Fibroblast of skin of left biceps (primary cell): ENCODE data around the gene FSTL5.

ENCODE experiments used
- DNase-seq, 2 experiments: peaks; one replicate each; pipeline ENCODE4 v3.0.0-alpha.2; 2013; ENCODE audit warnings: low read depth in 2 of 2

FSTL5 gene

DNA sequence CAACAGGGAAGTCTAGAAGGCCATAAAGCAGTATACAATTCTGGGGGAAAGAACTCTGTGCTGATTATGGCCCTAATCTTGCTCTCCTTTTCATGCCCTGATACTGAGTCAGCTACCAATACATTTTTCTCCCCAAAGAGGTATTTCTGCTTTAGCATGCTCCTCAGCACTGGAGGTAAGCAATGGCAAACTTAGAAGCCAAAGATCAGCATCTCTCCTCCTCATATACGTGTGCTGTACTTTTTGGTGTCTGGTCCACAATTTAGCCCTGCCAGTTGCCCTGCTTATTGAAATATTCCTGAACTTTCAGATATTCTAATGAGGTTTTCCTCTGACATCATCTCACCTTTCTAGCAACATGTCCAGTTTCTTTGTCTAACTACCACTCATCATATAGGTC, 226.2 kb downstream of the FSTL5 start:
- no peak for DNase-seq

DNA sequence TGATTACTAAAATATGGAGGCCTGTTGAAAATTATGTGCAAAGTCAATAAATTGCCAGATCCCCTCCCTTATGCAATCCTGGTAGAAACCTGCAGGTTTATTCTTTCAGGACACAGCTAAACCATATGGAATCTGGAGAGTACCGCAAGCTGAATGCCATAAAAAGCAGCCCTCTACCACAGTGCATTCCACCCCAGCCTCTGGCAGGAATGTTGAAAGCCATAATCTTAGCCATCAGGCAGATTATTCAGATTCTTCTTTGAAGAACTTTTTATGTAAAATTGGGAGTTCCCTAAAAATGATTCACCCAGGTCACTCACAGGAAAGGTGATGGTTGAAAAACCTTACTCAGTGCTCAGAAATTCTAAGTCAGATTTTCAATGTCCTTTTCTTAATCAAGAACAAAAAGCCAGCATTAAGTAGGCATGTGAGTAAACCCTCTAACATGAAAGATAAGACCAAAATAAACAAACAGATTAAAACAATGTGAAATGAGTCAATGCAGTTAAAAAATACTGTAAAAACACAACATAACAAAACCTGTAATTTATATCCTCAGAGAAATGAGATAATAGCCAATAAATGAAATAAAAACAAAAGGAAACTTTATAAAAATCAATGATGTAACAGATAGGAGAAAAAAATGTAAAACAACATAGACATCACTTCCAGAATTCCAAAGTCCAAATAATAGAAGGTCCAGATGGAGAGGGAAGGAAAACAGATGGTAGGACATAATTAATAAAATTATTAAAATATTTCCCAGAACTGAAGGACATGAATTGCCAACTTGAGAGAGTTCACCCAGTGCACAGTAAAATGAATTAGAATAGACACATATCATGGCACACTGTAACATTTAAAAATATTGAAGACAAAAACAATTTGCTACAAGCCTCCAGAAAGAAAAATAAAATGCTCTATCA, 226.9 kb downstream of the FSTL5 start:
- peak; percentile 88 for DNase-seq

DNA sequence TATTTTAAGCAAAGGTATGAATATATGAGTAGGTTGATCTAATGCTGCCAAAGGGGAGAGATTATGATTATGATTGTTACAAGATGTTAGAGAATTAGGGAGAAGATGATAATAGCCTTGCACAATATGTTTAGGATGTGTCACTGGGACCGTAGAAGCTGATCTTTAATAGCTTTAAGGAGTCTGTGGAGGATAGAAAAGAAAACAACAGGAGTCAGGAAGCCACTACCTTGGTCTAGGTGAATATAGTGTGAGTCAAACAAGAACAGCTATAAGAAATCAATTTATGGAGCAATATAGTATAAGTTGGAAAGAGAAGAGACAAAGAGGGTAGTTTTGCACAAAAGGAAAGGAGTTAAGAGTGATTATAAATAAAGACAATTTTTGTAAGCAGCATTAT, 232.7 kb downstream of the FSTL5 start:
- no peak for DNase-seq

DNA sequence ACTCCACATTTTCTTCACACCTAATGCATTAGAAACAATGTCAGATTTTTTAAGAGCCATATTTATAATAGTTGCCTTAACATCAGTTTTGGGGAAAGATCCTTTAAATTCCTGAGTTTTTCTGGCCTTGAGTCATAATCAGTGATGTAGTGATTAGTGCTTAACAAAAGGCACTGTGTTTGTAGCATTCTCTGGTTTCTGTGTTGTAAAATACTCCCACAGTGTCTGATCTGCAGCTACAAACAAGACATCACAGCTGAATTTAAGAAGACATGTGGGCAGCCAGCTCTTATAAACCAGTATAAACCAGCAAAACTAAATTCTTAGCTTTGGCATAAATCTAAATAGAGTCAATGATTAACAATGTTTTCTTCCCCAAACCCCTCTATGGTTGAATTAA, 233.8 kb downstream of the FSTL5 start:
- DNase-seq = no peak

DNA sequence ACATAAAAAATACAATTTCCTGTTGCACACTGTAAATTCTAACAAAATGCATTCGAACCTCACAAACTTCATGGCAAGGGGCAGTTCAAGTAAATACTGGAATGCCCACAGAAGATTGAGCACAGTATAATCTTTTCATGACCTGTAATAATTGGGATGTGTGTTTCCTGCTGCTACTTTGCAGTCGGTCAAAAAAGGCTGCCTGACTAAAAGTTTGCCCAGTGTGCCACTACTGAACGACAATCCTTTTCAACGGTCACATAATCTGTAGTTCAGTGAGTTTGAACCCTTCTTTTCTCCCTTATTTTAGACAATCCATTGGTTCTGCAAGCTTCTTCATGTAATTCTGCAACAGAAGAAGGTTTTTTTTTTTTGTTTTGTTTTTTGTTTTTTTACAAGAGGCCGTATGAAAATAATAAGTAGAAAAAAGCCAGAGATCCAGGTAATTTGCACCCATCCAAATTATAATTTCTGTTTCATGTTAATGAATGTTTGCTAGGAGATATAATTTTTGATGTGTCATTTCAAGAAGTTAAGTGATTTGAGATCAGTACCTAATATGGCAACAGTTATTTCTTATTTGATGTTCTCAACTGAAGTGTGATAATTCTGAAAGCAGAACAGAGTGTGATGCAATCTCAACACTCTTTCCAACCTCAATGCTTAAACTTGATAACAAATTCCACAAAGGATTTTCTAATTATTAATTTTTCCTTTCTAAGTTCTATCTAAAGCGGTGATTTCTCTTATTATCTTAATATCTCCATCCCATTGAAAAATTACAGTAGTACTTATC, 237.6 kb downstream of the FSTL5 start:
- no peak for DNase-seq

DNA sequence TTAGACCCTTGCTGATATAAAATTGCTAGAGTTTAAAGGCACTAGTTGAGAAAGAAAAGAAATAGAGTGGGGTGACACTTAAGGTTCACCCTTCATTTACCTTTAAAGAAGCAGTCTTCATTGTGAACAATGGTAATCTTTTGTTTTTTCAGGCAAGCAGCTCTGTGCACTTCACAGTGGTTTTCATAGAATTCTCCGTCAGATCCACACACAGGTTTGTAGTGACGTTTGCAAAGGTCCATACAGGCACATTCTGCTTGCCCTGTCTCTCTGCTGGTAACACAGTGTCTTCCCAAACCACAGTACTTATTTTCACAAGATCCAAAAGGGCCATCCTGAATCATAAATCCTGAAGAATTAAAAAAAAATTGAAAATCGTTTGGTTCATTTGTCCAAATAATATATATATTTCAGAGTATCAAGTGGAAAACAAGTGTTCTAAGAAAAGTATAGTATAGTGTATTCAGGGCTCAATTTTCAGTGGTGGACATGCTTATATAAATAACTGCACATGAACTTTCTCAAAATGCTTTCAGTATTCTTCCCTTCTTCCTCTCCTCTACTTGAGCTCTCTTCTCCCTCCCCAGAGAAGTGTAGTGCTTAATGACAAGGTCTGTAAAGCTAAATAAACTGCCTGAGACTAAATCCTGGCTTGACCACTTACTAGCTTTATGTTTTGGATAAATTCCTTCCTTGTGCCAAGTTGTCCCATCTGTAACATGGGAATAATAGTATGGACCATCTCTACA, 243.3 kb downstream of the FSTL5 start:
- no peak for DNase-seq

DNA sequence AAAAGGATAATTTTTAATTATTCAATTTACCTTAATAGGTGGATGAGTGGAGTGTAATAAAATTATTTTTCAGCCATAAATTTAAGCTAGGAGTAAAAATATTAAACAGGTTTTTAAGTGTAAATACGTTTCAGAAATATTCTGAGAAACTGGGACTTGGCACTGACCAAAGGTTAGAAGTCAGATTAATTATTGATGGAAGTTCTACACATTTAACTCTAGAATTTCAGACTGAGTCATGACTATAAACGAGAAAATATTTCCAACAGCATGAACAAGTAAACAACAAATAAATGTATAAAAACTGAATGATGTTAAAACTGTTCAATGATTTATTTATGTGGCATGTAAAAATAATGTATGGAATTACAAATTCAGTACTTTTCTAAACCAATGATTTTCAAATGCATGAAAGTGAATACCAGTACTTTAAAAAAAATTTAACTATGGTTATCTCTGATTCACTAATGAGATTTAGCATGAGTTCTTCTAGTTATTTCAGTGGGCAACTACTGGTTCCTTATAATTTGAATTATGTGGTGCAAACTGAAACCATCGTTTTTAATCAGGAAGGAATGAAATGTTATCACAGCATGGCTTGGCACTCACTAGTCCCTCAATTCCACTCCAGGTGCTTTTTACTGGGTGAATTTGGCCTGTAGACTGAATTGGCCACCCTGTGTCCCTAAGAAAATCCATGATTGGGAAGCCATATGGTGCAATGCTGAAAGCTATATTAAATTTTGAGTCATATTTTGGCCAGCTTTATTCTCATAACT, 244.2 kb downstream of the FSTL5 start:
- no peak for DNase-seq

DNA sequence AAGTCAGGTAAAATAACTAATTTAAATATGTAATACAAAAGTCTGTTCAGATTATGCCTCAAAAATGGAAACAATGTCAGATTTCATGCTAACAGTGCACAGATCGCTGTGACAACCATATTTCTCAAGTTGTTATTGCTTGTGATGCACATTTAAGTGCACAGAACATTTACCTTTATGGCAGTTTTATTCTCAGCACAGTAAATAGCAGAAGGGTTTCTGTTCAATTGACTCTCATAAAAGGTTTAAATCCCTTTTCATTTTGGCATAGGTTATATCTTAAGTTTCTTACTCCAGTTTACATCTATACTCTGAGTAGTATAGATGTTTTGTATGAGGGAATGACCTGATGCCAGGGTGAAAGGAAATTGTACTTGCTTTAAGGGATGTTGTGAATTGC, 247.8 kb downstream of the FSTL5 start:
- DNase-seq = no peak

DNA sequence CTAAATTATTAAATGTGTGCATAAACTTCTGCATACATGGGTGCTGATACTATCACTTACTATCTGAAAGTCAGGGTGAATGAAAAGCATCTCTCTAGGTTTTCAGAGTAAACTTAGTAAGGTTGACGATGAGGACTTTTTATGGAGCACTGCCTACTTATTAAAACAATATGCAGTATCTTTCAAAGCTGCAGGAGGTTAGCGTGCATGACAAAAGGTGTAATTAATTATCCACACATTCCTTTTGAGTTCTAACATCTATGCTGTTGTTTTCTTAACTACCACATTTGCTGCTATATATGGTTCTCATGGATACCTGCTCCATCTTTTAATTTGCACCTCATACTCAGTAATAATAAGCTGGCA, 256.2 kb downstream of the FSTL5 start:
- DNase-seq = peak in 1 of 2 experiments; percentile 24

DNA sequence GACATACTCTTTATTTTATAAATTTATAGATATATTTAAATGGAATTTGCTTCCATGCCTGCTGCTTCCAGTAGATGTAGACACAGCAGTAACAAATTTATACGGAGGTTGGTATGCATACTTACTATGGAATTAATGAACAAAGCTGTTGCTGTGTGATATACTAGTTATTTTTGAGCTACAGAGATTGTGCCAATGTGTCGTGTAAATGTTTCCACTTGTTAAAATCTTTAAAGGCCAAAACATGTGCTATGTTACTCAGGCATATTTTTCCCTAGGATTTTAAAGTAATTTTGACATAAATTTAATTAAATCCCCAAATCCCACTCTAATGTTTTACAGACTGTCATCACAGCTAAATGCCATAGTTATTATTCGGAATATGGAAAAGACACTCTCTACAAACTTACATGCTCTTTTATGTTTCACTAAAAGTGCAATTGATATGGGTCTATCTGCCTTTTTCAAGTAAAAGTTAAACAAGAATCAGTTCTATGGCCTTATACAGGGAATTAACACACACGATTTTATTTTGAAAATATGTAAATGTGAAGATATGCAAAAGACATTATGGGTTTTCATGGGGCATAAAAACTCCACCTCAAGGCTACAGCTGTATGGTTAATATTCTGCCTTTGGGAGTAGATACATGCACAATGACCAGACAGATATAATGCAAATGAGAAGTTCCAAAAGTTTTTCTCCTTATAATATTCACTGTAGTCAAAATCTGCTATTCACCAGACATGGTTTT, 256.8 kb downstream of the FSTL5 start:
- no peak for DNase-seq

DNA sequence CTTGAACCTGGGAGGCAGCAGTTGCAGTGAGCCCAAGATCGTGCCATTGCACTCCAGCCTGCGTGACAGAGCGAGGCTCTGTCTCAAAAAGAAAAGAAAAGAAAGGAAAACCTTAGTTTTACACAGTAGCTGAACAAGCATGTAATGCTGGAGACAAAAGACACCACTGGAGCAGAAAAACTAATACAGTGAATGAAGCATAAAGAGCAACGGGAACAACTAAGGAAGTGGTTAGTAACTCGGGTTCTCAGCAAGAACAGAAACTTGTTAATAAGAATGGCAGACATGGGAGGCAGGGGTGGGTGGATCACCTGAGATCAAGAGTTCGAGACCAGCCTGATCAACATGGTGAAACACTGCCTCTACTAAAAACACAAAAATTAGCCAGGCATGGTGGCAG, 263.7 kb downstream of the FSTL5 start:
- DNase-seq = no peak

DNA sequence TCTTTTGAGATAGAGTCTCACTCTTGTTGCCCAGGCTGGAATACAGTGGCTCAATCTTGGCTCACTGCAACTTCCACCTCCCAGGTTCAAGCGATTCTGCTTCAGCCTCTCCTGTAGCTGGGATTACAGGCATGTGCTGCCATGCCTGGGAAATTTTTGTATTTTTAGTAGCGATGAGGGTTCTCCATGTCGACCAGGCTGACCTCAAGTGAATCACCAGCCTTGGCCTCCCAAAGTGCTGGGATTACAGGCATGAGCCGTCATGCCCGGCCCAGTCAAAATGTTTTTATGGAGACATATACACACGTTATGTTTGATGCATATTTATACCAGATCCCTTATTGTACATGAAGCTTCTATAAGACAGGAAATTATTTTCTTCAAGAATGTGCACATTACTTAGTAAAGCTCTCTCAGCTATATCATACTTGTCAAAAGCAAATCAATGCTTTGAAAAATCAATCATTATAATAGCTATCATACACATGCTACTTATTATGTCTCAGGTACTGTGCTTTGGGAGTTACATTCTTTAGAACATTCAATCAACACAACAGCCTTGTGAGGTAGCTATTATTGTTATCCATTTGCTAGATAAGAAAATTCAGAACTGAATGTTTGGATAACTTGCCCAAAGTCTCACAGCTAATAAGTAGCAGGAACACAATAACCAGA, 269.2 kb downstream of the FSTL5 start:
- no peak for DNase-seq

DNA sequence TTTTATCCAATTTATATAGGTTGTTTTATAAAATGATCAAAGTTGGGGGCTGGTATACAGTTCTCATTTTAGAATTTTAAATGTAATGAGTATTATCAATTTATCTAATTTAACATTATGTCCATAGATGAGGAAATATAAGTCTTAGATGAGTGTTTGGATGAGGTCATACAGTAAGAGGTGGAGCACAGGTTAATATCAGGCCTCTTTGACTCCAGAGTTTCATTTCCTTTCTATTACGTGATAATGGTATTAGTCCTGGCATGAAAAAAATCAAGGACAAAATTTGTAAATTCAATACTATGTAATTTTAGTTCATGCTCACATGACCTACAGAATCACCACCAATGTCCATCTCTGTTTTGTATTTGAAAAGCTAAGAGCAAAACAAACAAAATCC, 269.8 kb downstream of the FSTL5 start:
- DNase-seq = no peak

DNA sequence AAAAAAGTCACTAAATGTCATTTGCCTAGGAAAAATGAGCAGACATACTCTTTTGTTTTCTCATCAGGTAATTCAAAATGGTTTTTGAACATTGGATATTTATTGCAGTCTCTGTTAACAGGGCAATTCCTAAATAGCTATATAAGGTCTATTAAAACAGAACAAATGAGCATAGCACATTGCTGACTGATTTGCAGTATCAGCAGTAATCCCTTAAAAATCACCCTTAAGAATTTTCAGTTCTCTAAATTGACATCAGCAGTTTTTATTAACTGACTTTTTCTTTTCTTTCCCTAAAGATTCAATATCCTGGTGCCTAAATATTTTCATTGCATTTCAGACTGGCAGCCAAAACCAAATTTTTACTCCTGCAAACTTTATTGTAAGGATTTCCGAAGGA, 270.2 kb downstream of the FSTL5 start:
- DNase-seq = no peak

DNA sequence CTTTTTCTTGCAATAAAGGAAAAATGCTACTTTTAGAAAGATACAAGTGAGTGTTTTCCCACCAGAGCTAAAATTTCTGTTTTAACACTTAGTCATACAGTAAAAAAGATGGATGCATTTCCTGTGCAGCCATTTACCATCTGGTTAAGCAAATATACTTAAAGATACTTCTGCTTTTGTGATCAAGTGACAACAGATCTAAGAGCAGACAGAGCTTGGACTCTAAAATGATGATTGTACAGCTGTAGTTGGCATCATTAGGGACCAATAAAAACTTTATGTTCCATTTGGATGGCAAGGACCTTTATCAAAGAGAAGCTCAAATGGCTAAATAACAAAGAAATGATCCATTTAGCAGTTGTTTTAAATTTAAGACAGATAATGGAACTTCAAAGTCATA, 270.8 kb downstream of the FSTL5 start:
- no peak for DNase-seq

DNA sequence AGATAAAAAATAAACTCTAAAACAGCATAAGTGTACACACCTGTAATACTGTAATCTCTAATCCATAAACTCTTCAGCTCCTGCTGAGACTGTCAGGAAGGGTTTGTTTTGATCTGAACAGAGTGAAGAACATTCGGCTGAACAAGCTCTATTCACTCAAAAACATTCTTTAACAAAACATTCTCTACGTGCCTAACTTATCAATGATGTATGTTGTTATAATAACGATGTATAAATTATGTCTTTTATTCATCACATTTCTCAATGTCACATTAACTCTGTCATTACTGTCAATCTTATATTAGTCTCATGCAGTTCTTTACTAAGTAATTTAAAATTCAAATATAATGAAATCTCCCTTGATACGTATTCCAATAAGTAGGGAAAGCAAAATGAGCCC, 280.6 kb downstream of the FSTL5 start:
- DNase-seq = no peak

DNA sequence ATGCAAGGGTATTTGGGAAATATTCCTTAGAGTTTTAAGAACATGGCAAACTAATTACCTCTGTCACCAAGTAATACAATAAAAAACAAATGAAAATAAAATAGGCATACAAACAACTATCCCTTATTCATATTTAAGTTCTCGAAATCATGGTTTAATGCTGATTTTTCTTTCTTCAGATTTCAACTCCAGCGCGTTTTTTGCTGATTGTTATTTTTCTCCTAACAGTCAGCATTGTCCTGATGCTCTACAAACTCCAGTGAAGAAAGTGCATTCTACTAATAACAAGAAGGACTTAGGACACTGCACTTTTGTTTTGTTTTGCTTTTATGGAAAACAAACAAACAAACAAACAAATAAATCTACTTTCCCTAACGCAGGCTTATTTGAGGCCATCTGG, 282.4 kb downstream of the FSTL5 start:
- DNase-seq = no peak

DNA sequence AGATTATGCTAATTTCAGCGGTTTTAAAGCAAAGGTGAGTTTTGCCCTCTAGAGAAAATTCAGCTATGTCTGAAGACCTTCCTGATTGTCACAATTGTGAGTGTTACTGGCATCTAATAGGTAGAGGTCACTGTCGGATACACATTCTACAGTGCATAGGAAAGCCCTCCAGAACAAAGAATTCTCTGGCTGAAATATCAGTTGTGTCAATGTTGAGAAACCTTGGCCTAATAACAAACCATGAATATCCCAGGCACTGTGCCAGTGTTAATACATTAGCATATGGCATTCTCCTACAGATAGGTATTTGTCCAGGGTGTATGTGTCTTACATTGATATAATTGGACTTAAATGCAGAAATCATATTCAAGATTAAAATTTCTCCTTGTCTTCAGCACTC, 294.3 kb downstream of the FSTL5 start:
- no peak for DNase-seq

DNA sequence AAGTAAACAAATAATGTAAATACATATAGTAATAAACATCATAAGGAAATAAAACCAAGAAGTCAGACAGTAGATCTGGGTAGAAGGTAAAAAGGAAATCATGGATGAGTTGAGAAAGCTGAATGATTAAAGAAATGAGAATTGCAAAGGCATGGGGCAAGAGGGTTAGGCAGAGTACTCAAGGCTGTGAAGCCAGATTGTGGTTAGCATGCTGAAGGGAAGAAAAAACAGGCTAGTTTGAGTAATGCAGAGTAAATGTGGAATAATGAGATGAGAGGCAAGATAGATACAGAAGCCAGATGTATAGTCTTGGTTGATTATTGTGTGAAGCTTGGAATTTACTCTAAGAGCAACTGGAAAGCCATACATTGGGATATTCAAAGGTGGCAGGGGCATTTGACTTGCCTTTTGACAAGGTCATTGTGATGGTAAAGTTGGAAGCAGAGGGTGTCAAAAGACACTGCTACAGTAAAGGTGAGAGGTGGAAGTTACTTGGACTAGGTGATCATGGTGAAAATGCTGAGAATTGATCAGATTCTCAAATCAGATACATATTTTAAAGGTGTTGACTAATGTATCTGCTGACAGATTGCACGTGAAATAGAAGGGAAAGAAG, 307.0 kb downstream of the FSTL5 start:
- no peak for DNase-seq

DNA sequence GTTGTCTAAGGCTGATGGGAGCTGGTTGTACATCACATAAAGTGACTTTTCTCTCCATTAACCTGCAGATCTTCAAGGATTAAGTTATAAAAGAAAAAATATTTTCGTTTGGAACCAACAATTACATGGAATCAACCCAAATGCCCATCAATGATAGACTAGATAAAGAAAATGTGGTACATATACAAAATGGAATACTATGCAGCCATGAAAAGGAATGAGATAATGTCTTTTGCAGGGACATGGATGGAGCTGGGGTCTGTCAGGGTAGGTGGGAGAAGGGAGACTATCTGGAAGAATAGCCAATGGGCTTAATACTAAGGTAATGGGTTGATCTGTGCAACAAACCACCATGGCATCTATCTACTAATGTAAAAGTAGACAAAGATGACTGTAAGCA, 313.2 kb downstream of the FSTL5 start:
- no peak for DNase-seq
